Inflammatory macrophage treated with lipopolysaccharide for 1 hour (primary cell): Measurements from ENCODE around the gene RYK.

Experiments used
- DNase-seq, 2 donors: peaks; one replicate each; pipeline ENCODE4 v3.0.0-alpha.2; 2020 to 2022

Gene RYK

GRCh38 chr3:134146666-134147065, 104.0 kb downstream of the RYK start:
- DNase-seq, result no peak

GRCh38 chr3:134145183-134145582, 105.5 kb downstream of the RYK start:
- DNase-seq, result no peak

GRCh38 chr3:134144694-134145093, 106.0 kb downstream of the RYK start:
- DNase-seq, result no peak

- DNase-seq, result no peak
Observed at GRCh38 chr3:134143828-134144401, 106.7 kb downstream of the RYK start.

- DNase-seq, result peak in 1 of 2 donors; percentile 1
Observed at GRCh38 chr3:134136604-134137003, 114.1 kb downstream of the RYK start.

- no peak for DNase-seq
Observed at GRCh38 chr3:134134698-134135415, 115.8 kb downstream of the RYK start.

- no peak for DNase-seq
Observed at GRCh38 chr3:134134240-134134639, 116.4 kb downstream of the RYK start.

GRCh38 chr3:134132961-134133360, 117.7 kb downstream of the RYK start:
- no peak for DNase-seq

- no peak for DNase-seq
Observed at GRCh38 chr3:134126153-134126552, 124.5 kb downstream of the RYK start.

- DNase-seq, result no peak
Observed at GRCh38 chr3:134114726-134115125, 135.9 kb downstream of the RYK start.

- DNase-seq, result no peak
Observed at GRCh38 chr3:134111616-134112015, 139.0 kb downstream of the RYK start.

GRCh38 chr3:134110963-134111362, 139.7 kb downstream of the RYK start:
- DNase-seq, result no peak
